Activated T-cell treated with anti-CD3 and anti-CD28 coated beads, Interleukin-2, amount 50 U/mL, for 24 hours (primary cell): ENCODE measurements around the gene THBS3.

Experiments
- DNase-seq: peaks from one replicate; pipeline ENCODE4 v3.0.0-alpha.2; 2020
- H3K27ac Mint-ChIP-seq: 2 replicates; pipeline ENCODE4 v1.8.0; 2020; ENCODE audit warnings: mild to moderate bottlenecking, mixed read lengths
- H3K27me3 Mint-ChIP-seq: 2 replicates; pipeline ENCODE4 v1.8.0; 2020; ENCODE audit warnings: mixed read lengths
- H3K36me3 Mint-ChIP-seq: 2 replicates; pipeline ENCODE4 v1.8.0; 2020; ENCODE audit warnings: low read depth, mixed read lengths
- H3K4me1 Mint-ChIP-seq: 2 replicates; pipeline ENCODE4 v1.8.0; 2020; ENCODE audit warnings: low read depth, mixed read lengths
- H3K4me3 Mint-ChIP-seq: 2 replicates; pipeline ENCODE4 v1.8.0; 2020; ENCODE audit warnings: mild to moderate bottlenecking, moderate library complexity, mixed read lengths
- H3K9me3 Mint-ChIP-seq: 2 replicates; pipeline ENCODE4 v1.8.0; 2020; ENCODE audit warnings: mixed read lengths

THBS3 gene

GRCh38 chr1:155179112-155180031, 28.3 kb downstream of the THBS3 start:
- Mint-ChIP-seq H3K36me3 (peaks cover 53% of the 10 kb centered on the region), H3K4me3 (no peak overlapping the region), H3K9me3 (no peaks in the 10 kb centered on the region), H3K27me3 (no peaks in the 10 kb centered on the region), H3K4me1 (peaks cover 24% of the 10 kb centered on the region), H3K27ac (no peak overlapping the region)
- DNase-seq, result peak; percentile 16

DNA sequence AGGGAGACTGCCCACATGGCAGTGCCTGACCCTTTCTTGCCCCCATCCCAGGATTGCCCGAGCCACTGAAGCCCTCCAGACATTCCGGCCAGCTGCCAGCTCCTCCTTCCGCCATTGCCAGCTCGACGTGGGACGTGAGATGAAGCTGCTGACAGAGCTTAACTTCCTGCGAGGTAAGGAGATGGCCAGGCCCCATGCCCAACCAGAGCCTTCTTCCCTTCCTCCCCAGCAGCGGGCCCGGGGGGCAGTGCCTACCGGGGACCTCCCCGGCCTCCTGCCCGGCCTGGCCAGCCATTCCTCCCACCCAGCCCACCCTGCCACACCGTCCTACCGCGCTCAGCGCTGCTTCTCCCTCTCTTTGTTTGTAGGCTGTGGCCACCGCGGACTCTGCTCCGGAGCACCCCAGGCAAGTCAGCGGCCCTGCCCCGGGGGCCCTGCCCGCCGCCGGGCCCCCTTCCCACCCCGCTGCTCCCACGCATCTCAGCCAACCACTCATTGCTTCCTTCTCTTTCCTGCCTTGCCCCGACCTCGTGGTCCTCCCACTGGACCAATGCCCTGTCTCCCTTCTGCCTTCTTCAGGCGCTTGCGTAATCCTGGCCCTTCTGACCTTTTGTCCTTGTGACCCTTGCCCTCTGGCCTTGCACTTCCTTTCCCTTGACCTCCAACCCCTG, 29.1 kb downstream of the THBS3 start:
- Mint-ChIP-seq H3K9me3 (no peaks in the 10 kb centered on the region), H3K27me3 (no peaks in the 10 kb centered on the region), H3K27ac (no peak overlapping the region), H3K4me3 (no peak overlapping the region), H3K4me1 (peaks cover 31% of the 10 kb centered on the region), H3K36me3 (peaks cover 53% of the 10 kb centered on the region)
- DNase-seq, result peak; percentile 12

DNA sequence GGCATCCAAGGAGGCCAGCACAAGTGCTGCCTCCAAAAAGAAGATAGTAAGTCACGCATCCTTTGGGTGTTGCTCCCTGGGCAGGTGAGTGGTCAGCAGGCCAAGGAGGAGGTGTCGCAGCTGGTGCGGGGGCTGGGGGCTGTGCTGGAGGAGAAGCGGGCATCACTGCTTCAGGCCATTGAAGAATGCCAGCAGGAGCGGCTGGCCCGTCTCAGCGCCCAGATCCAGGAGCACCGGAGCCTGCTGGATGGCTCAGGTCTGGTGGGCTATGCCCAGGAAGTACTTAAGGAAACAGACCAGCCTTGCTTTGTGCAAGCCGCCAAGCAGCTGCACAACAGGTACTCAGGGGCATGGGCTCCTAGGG, 29.8 kb downstream of the THBS3 start:
- peaks cover 36% of the 10 kb centered on the region for H3K4me1 Mint-ChIP-seq
- no peak overlapping the region for H3K27ac Mint-ChIP-seq
- peaks cover 52% of the 10 kb centered on the region for H3K36me3 Mint-ChIP-seq
- H3K9me3 Mint-ChIP-seq, result no peaks in the 10 kb centered on the region
- peak; percentile 17 for DNase-seq
- H3K27me3 Mint-ChIP-seq, result no peaks in the 10 kb centered on the region
- no peak overlapping the region for H3K4me3 Mint-ChIP-seq

- Mint-ChIP-seq H3K36me3 (peaks cover 56% of the 10 kb centered on the region), H3K27ac (no peak overlapping the region), H3K27me3 (no peaks in the 10 kb centered on the region), H3K9me3 (no peaks in the 10 kb centered on the region), H3K4me1 (peaks cover 37% of the 10 kb centered on the region), H3K4me3 (no peak overlapping the region)
- peak; percentile 26 for DNase-seq
Measured at GRCh38 chr1:155177192-155177917, 30.3 kb downstream of the THBS3 start.

GRCh38 chr1:155176544-155177071, 31.1 kb downstream of the THBS3 start:
- H3K36me3 Mint-ChIP-seq, result peaks cover 58% of the 10 kb centered on the region
- DNase-seq, result peak; percentile 89
- no peak overlapping the region for H3K4me3 Mint-ChIP-seq
- peaks cover 45% of the 10 kb centered on the region for H3K4me1 Mint-ChIP-seq
- H3K27me3 Mint-ChIP-seq, result no peaks in the 10 kb centered on the region
- H3K27ac Mint-ChIP-seq, result peak overlapping the region; percentile 3
- H3K9me3 Mint-ChIP-seq, result no peaks in the 10 kb centered on the region

DNA sequence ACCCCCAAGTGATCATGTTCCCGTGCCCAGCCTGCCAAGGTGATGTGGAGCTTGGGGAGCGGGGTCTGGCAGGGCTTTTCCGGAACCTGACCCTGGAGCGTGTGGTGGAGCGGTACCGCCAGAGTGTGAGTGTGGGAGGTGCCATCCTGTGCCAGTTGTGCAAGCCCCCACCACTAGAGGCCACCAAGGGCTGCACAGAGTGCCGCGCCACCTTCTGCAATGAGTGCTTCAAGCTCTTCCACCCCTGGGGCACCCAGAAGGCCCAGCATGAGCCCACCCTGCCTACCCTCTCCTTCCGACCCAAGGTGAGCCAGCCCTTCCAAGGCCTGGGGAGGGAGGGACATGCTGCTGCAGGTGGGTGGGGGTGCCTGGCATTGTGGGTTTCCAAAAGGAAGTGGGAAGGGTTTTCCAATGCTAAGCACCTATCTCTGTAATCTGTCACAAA, 31.7 kb downstream of the THBS3 start:
- peaks cover 60% of the 10 kb centered on the region for H3K36me3 Mint-ChIP-seq
- no peaks in the 10 kb centered on the region for H3K9me3 Mint-ChIP-seq
- H3K27me3 Mint-ChIP-seq, result no peaks in the 10 kb centered on the region
- no peak overlapping the region for H3K4me3 Mint-ChIP-seq
- peak; percentile 40 for DNase-seq
- H3K27ac Mint-ChIP-seq, result peak overlapping the region; percentile 44
- peaks cover 50% of the 10 kb centered on the region for H3K4me1 Mint-ChIP-seq

DNA sequence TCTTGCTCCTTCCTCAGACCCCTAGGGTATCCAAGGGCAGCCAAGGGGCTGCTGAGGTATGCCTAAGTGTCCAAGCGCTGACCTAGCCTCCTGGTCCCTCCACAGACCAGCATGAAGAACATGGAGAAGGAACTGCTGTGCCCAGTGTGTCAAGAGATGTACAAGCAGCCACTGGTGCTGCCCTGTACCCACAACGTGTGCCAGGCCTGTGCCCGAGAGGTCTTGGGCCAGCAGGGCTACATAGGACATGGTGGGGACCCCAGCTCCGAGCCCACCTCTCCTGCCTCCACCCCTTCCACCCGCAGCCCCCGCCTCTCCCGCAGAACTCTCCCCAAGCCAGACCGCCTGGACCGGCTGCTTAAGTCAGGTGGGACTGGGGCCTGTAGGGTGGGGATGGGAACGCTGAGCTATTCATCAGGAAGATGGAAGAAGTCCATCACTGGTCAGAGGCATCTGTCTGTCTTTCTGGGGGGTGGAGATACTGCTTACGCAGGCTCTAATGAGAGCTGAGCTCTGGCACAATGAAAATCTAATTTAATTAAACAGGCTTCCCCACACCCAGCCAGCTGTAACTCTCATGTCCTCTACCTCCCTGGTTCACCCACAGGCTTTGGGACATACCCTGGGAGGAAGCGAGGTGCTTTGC, 32.3 kb downstream of the THBS3 start:
- Mint-ChIP-seq H3K27me3 (no peaks in the 10 kb centered on the region), H3K36me3 (peaks cover 63% of the 10 kb centered on the region), H3K4me1 (peaks cover 51% of the 10 kb centered on the region), H3K9me3 (no peaks in the 10 kb centered on the region), H3K27ac (peak overlapping the region; percentile 72), H3K4me3 (peak overlapping the region; percentile 91)
- DNase-seq, result peak; percentile 35

GRCh38 chr1:155174324-155175280, 33.1 kb downstream of the THBS3 start:
- Mint-ChIP-seq H3K27me3 (no peaks in the 10 kb centered on the region), H3K4me1 (peaks cover 54% of the 10 kb centered on the region), H3K9me3 (no peaks in the 10 kb centered on the region), H3K27ac (peak overlapping the region; percentile 97), H3K36me3 (peaks cover 63% of the 10 kb centered on the region), H3K4me3 (peak overlapping the region; percentile 91)
- peak; percentile 71 for DNase-seq

GRCh38 chr1:155173478-155174323, 34.0 kb downstream of the THBS3 start, which contains the start of gene TRIM46:
Gene TRIM46 (plus strand): TSS chr1:155173849. CDS start chr1:155173967, 118 bp downstream.
- peaks cover 63% of the 10 kb centered on the region for H3K36me3 Mint-ChIP-seq
- peak within 1 kb of the TSS; percentile 97 for H3K27ac Mint-ChIP-seq
- no peaks in the 10 kb centered on the region for H3K27me3 Mint-ChIP-seq
- H3K4me3 Mint-ChIP-seq, result peak within 1 kb of the TSS; percentile 91
- H3K9me3 Mint-ChIP-seq, result no peaks in the 10 kb centered on the region
- DNase-seq, result peak; percentile 83
- peaks cover 57% of the 10 kb centered on the region for H3K4me1 Mint-ChIP-seq

GRCh38 chr1:155172732-155173477, 34.8 kb downstream of the THBS3 start, which contains the start of gene KRTCAP2:
Gene KRTCAP2 (minus strand): TSS chr1:155173304. CDS start chr1:155173224, 80 bp downstream.
- Mint-ChIP-seq H3K27ac (peak within 1 kb of the TSS; percentile 97), H3K4me3 (peak within 1 kb of the TSS; percentile 91), H3K27me3 (no peaks in the 10 kb centered on the region), H3K9me3 (no peaks in the 10 kb centered on the region), H3K36me3 (peaks cover 64% of the 10 kb centered on the region), H3K4me1 (peaks cover 58% of the 10 kb centered on the region)
- peak; percentile 95 for DNase-seq

DNA sequence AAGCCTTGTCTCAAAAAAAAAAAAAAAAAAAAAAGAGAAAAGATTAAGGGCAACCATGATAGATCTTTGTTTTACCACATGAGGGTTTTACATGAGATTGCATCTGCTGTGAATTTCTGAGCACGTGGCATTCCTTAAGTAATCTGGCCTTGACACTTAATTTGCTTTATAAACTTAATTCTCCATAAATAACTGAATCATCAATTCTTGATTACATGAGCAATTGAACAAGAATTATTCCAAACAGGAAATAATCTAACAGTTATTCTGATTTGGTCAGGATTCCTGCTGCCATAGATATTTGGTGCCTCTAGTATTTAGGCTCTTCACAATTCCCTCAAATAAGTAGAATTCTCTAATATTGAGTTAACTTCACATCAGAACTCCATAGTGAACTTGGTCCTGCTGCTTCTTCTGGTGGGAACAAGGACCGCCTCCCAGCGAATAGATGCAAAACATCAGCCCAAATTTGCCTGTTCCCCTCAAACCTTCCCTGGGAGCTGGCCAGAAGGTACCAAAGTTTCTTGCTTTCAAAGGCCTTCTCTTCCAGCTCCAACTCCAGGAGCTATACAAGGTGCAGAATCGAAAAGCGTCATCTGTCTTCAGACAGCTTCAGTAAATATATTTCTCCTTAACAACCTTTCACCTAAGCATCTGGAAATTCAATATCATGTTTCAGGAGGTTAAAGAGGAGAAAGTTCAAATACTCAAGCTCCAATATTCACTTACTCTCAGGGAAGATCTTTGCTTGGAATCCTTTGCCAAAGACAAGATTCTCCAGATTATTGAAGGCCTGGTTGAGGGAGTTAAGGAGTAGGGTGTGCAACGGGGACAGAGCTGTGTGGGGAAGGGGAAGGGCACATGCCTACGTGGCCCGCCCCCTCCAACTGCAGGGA, 35.6 kb downstream of the THBS3 start:
- Mint-ChIP-seq H3K36me3 (peaks cover 56% of the 10 kb centered on the region), H3K4me1 (peaks cover 65% of the 10 kb centered on the region), H3K9me3 (no peaks in the 10 kb centered on the region), H3K4me3 (peak overlapping the region; percentile 91), H3K27me3 (no peaks in the 10 kb centered on the region), H3K27ac (peak overlapping the region; percentile 97)
- DNase-seq, result peak; percentile 8
